Hepatocyte (in vitro differentiated cells): ENCODE data around the gene LHX4. TPM values are rescaled to one million over a fixed set of nuclear protein-coding genes. Genes with fewer than 3 reads are reported as not detected.

Experiments
- DNase-seq: peaks from one replicate; pipeline ENCODE4 v3.0.0-alpha.2; 2016; ENCODE audit warnings: low spot score
- H2AFZ ChIP-seq: fragments of 200-600 bp; sonication (generic); 2 replicates; pipeline ENCODE4 v1.6.0; 2016; ENCODE audit warnings: antibody characterized with exemption, mild to moderate bottlenecking
- H3K27ac ChIP-seq: fragments of 200-600 bp; sonication (generic); 2 replicates; pipeline ENCODE4 v1.5.1; 2016; ENCODE audit warnings: mild to moderate bottlenecking
- H3K27me3 ChIP-seq: fragments of 200-600 bp; sonication (generic); 2 replicates; pipeline ENCODE4 v1.6.1; 2016
- H3K36me3 ChIP-seq: fragments of 200-600 bp; sonication (generic); replicated peaks from 2 replicates; pipeline ENCODE4 v1.5.1; 2016; ENCODE audit warnings: low read depth; ENCODE audit not compliant: insufficient read depth
- H3K4me1 ChIP-seq: fragments of 200-600 bp; sonication (generic); 2 replicates; pipeline ENCODE4 v1.5.1; 2016; ENCODE audit warnings: mild to moderate bottlenecking, moderate library complexity; ENCODE audit not compliant: insufficient read depth
- H3K4me2 ChIP-seq: fragments of 200-600 bp; sonication (generic); 2 replicates; pipeline ENCODE4 v1.6.0; 2016
- H3K4me3 ChIP-seq: fragments of 200-600 bp; sonication (generic); 2 replicates; pipeline ENCODE4 v1.5.1; 2016; ENCODE audit warnings: mild to moderate bottlenecking
- H3K79me2 ChIP-seq: fragments of 200-600 bp; sonication (generic); 2 replicates; pipeline ENCODE4 v1.6.0; 2017; ENCODE audit warnings: mild to moderate bottlenecking
- H3K9me2 ChIP-seq: fragments of 200-600 bp; sonication (generic); replicated peaks from 2 replicates; pipeline ENCODE4 v1.6.0; 2017; ENCODE audit warnings: mild to moderate bottlenecking; ENCODE audit not compliant: insufficient read depth
- H3K9me3 ChIP-seq: fragments of 200-600 bp; sonication (generic); 2 replicates; pipeline ENCODE4 v1.5.1; 2016; ENCODE audit warnings: low read depth, mild to moderate bottlenecking
- H4K20me1 ChIP-seq: fragments of 200-600 bp; sonication (generic); 2 replicates; pipeline ENCODE4 v1.6.0; 2016; ENCODE audit warnings: mild to moderate bottlenecking; ENCODE audit not compliant: insufficient read depth, poor library complexity, severe bottlenecking
- EZH2 ChIP-seq: fragments of 200-600 bp; sonication (generic); IDR thresholded peaks from 2 replicates; pipeline ENCODE4 v1.6.1; 2016; ENCODE audit warnings: antibody characterized with exemption, mild to moderate bottlenecking, borderline replicate concordance
- EZH2phosphoT487 ChIP-seq: fragments of 200-600 bp; sonication (generic); IDR thresholded peaks from one replicate; pipeline ENCODE4 v1.6.1; 2018; ENCODE audit warnings: antibody characterized with exemption, mild to moderate bottlenecking, low read depth, moderate library complexity; ENCODE audit not compliant: unreplicated experiment, severe bottlenecking
- WGBS: methylation state at CpG from one replicate; pipeline ENCODE4 v1.1.6; 2016; ENCODE audit warnings: low lambda C conversion rate; ENCODE audit errors: missing lambda C conversion rate; 5-methylcytosine and 5-hydroxymethylcytosine counted together
- polyA plus RNA-seq: library from polyadenylated mRNA; unstranded; fragments of >200 nt; fragmentation: Nextera tagmentation; extraction: Ambion mirVana; gene quantifications from 2 replicates; pipeline ENCODE4 v1.2.1, GENCODE V29; 2016
- total RNA-seq: library from RNA; depleted of rRNA; stranded (reverse); fragments of >200 nt; gene quantifications from 2 replicates; pipeline ENCODE4 v1.2.3, GENCODE V29; 2014
- TF ChIP-seq, protein P1 (sequence below): fragments of 200-600 bp; sonication (generic); IDR thresholded peaks from 2 replicates; pipeline ENCODE4 v1.5.1; 2016; ENCODE audit warnings: antibody characterized with exemption, mild to moderate bottlenecking; ENCODE audit not compliant: poor library complexity

Gene LHX4
- total and polyA plus RNA-seq, 2 experiments from 2014 or later, result 0.03 to 0.28 TPM

GRCh38 chr1:180267211-180267561, 37.1 kb downstream of the LHX4 start:
- H3K27ac ChIP-seq, result no peak overlapping the region
- TF ChIP-seq EZH2phosphoT487, result no peak
- no peak for TF ChIP-seq EZH2
- TF ChIP-seq, protein P1, sequence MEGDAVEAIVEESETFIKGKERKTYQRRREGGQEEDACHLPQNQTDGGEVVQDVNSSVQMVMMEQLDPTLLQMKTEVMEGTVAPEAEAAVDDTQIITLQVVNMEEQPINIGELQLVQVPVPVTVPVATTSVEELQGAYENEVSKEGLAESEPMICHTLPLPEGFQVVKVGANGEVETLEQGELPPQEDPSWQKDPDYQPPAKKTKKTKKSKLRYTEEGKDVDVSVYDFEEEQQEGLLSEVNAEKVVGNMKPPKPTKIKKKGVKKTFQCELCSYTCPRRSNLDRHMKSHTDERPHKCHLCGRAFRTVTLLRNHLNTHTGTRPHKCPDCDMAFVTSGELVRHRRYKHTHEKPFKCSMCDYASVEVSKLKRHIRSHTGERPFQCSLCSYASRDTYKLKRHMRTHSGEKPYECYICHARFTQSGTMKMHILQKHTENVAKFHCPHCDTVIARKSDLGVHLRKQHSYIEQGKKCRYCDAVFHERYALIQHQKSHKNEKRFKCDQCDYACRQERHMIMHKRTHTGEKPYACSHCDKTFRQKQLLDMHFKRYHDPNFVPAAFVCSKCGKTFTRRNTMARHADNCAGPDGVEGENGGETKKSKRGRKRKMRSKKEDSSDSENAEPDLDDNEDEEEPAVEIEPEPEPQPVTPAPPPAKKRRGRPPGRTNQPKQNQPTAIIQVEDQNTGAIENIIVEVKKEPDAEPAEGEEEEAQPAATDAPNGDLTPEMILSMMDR, result no peak
- no peaks in the 10 kb centered on the region for H3K79me2 ChIP-seq
- H4K20me1 ChIP-seq, result no peaks in the 10 kb centered on the region
- H3K36me3 ChIP-seq, result no peaks in the 10 kb centered on the region
- H2AFZ ChIP-seq, result no peak overlapping the region
- peaks cover 9% of the 10 kb centered on the region for H3K4me1 ChIP-seq
- no peaks in the 10 kb centered on the region for H3K9me3 ChIP-seq
- H3K4me3 ChIP-seq, result no peak overlapping the region
- no peak for DNase-seq
- H3K27me3 ChIP-seq, result no peaks in the 10 kb centered on the region
- no peak overlapping the region for H3K4me2 ChIP-seq
- no peaks in the 10 kb centered on the region for H3K9me2 ChIP-seq
- WGBS, result 95% methylated on average over 12 of the region's 12 CpGs

GRCh38 chr1:180267761-180268555, 37.9 kb downstream of the LHX4 start:
- TF ChIP-seq EZH2 (no peak), EZH2phosphoT487 (no peak)
- TF ChIP-seq, protein P1, result no peak
- H3K27me3 ChIP-seq, result no peaks in the 10 kb centered on the region
- H3K27ac ChIP-seq, result no peak overlapping the region
- no peaks in the 10 kb centered on the region for H3K9me3 ChIP-seq
- H3K36me3 ChIP-seq, result no peaks in the 10 kb centered on the region
- 83% methylated on average over 5 of the region's 5 CpGs for WGBS
- no peaks in the 10 kb centered on the region for H4K20me1 ChIP-seq
- no peak overlapping the region for H3K4me2 ChIP-seq
- H3K9me2 ChIP-seq, result no peaks in the 10 kb centered on the region
- no peak overlapping the region for H3K4me3 ChIP-seq
- peaks cover 9% of the 10 kb centered on the region for H3K4me1 ChIP-seq
- no peaks in the 10 kb centered on the region for H3K79me2 ChIP-seq
- H2AFZ ChIP-seq, result no peak overlapping the region
- no peak for DNase-seq

- Histone ChIP-seq H4K20me1 (no peaks in the 10 kb centered on the region), H3K27ac (no peak overlapping the region), H3K4me2 (no peak overlapping the region), H3K9me2 (no peaks in the 10 kb centered on the region), H3K79me2 (no peaks in the 10 kb centered on the region), H2AFZ (no peak overlapping the region), H3K27me3 (no peaks in the 10 kb centered on the region), H3K4me3 (no peak overlapping the region), H3K36me3 (no peaks in the 10 kb centered on the region), H3K4me1 (peaks cover 9% of the 10 kb centered on the region), H3K9me3 (no peaks in the 10 kb centered on the region)
- WGBS, result 65% methylated on average over 9 of the region's 9 CpGs
- DNase-seq, result no peak
- TF ChIP-seq EZH2 (no peak), EZH2phosphoT487 (no peak)
- TF ChIP-seq, protein P1, result no peak
These were observed 38.6 kb downstream of the LHX4 start for GRCh38 chr1:180268556-180269075.
